Activated T-cell treated with anti-CD3 and anti-CD28 coated beads, Interleukin-2, amount 50 U/mL, for 4 hours (primary cell): ENCODE measurements around the gene EGR1. TPM values are rescaled to one million over a fixed set of nuclear protein-coding genes. Genes with fewer than 3 reads are reported as not detected.

Experiments used
- ATAC-seq, 2 donors: fragments of 200-7000 bp; cut with Tn5 transposase; one replicate each; pipeline ENCODE4 v1.10.0; 2021
- DNase-seq: peaks from one replicate; pipeline ENCODE4 v3.0.0-alpha.2; 2020
- H3K27me3 Mint-ChIP-seq: one replicate; pipeline ENCODE4 v1.8.0; 2021; ENCODE audit warnings: low read depth, mixed read lengths
- H3K36me3 Mint-ChIP-seq: one replicate; pipeline ENCODE4 v1.8.0; 2022; ENCODE audit warnings: mixed read lengths; ENCODE audit not compliant: insufficient read depth
- H3K4me1 Mint-ChIP-seq: one replicate; pipeline ENCODE4 v1.8.0; 2021; ENCODE audit warnings: low read depth, mixed read lengths
- H3K4me3 Mint-ChIP-seq: one replicate; pipeline ENCODE4 v1.8.0; 2021; ENCODE audit warnings: mild to moderate bottlenecking, moderate library complexity, mixed read lengths
- H3K9me3 Mint-ChIP-seq: one replicate; pipeline ENCODE4 v1.8.0; 2021; ENCODE audit warnings: mixed read lengths
- total RNA-seq, 3 donors: library from RNA; stranded (reverse); gene quantifications; one replicate each; pipeline ENCODE4 v1.2.1, GENCODE V29; 2021

Gene EGR1
- total RNA-seq, 3 donors from 2014 or later: 18.9 to 26.4 (median 20.0) TPM

DNA sequence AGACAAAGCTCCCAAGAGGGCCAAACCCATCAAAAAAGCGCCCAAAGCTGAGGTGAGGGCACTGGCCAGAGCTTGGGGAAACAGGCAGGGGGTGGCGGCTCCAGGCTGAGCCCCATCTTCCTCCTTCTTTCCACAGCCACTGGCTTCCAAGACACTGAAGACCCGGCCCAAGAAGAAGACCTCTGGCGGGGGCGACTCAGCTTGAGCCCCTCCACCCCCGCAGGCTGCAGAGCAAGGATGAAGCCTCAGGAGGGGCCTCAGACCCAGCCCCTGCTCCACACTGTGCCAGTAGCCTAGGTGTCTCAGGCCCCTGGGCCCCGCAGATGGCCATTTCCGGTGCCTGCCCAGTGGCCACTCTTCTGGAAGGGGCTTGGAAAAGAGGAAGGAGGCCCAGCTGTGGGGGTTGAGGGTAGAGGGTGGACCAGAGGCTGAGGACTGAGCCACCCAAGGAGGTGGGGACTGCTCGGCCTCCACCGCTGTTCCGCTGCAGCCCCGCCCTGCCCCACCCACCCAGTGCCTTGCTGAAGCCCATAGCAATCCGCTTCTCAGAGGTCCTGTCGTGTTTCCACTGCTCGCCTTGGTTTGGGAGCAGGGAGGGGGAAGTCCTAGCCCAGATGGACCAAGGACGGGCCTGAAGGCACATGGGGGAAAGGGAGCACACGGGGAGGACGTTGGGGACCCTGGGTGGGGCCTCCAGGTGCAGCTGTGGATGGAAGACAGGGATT lies 19.6 kb upstream of the EGR1 start:
- H3K4me1 Mint-ChIP-seq: peaks cover 6% of the 10 kb centered on the region
- DNase-seq (no peak), ATAC-seq (no peak)
- no peaks in the 10 kb centered on the region for H3K27me3 Mint-ChIP-seq
- no peaks in the 10 kb centered on the region for H3K9me3 Mint-ChIP-seq
- H3K36me3 Mint-ChIP-seq: no peaks in the 10 kb centered on the region
- no peak overlapping the region for H3K4me3 Mint-ChIP-seq

DNA sequence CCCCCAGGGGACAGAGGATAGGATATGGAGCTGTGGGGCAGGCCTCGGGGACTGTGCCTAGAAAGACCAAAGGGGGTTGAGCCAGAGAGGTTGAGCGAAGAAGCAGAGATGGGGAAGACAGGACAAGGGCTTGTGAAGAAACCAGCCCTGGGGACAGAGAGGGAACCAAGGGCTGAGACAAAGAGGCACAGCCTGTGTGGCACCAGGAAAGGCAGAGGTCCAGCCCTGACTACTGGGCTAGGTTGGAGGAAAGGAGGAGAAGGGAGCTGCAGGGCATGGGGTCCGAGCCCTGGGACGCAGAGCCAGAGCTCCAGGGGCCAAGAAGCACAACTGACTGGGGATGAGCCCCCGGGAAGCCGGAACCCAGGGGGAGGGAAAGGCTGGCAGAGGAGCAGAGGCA lies 17.2 kb upstream of the EGR1 start:
- no peaks in the 10 kb centered on the region for H3K9me3 Mint-ChIP-seq
- no peaks in the 10 kb centered on the region for H3K27me3 Mint-ChIP-seq
- no peaks in the 10 kb centered on the region for H3K36me3 Mint-ChIP-seq
- DNase-seq (no peak), ATAC-seq (no peak)
- no peak overlapping the region for H3K4me3 Mint-ChIP-seq
- peaks cover 6% of the 10 kb centered on the region for H3K4me1 Mint-ChIP-seq

DNA sequence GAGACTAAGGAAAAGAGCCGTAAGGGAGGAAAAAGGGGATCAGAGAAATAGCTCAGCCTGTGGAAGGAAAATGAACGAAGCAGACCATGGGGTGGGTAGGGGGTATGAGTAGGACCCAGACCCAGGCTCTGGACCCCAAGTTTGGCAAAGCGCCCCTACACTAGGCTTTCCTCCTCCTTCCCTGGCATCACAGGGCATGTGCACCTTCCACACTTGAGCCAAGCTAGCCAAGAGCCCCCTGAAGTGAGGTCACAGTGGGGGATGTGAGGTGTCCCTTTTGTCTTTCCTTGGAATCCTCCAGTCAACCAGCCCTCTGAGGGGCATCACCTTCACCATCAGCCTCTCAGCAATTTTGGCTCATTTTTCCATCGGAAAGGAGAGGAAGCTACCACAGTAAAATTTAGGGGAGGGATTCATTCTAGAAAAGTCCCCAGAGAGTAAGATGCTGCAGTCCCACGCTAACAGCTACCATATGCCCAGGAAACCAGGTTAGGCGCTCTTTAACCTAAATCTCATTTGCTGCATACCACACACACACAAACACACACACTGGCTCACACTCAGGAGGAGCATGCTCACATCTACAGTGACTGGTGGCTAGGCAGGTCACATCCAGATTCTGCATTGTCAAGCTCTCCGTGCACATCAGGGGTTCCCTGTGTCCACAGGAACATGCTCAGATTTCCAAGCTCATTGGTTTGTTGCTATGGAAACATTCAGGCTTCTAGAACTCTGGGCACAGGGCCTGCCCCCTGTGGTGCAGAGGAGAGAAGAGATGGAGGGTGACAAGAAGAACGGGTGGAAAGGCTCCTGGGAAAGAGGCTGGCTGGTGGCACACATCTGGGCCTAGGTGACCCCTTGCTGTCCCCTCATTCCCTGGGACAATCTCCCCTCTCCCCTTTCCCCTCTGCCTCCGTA lies 16.5 kb upstream of the EGR1 start:
- peaks cover 6% of the 10 kb centered on the region for H3K4me1 Mint-ChIP-seq
- H3K36me3 Mint-ChIP-seq: no peaks in the 10 kb centered on the region
- no peaks in the 10 kb centered on the region for H3K9me3 Mint-ChIP-seq
- DNase-seq (no peak), ATAC-seq (no peak)
- H3K27me3 Mint-ChIP-seq: no peaks in the 10 kb centered on the region
- H3K4me3 Mint-ChIP-seq: no peak overlapping the region

GRCh38 chr5:138449501-138450239 lies 15.6 kb upstream of the EGR1 start:
- peak; percentile 85 to 90 for ATAC-seq
- H3K4me3 Mint-ChIP-seq: no peak overlapping the region

DNA sequence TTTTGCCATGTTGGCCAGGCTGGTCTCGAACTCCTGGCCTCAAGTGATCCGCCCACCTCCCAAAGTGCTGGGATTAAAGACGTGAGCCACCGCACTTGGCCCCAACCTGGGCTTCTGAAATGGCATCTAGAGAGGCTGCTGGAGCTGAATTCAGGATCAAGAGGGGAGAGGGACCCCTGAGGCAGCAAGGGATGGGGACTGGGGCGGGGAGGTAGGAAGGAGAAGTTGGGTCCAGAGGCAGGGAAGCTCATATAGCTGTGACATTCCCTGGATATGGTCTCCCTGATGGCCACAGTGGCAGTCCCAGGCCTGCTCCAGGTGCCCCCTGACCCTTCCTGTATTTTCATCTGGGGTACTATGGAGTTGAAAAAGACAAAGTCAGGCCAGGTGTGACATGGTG lies 14.3 kb upstream of the EGR1 start:
- Mint-ChIP-seq H3K36me3 (no peaks in the 10 kb centered on the region), H3K4me3 (no peak overlapping the region), H3K4me1 (peaks cover 6% of the 10 kb centered on the region), H3K27me3 (no peaks in the 10 kb centered on the region), H3K9me3 (no peaks in the 10 kb centered on the region)
- no peak for ATAC-seq
- DNase-seq: no peak

More at GRCh38 chr5:138449501-138450239, 15.6 kb upstream of the EGR1 start:
- no peaks in the 10 kb centered on the region for H3K27me3 Mint-ChIP-seq
- H3K4me1 Mint-ChIP-seq: peaks cover 6% of the 10 kb centered on the region
- no peaks in the 10 kb centered on the region for H3K9me3 Mint-ChIP-seq
- DNase-seq: peak; percentile 79
- no peaks in the 10 kb centered on the region for H3K36me3 Mint-ChIP-seq

DNA sequence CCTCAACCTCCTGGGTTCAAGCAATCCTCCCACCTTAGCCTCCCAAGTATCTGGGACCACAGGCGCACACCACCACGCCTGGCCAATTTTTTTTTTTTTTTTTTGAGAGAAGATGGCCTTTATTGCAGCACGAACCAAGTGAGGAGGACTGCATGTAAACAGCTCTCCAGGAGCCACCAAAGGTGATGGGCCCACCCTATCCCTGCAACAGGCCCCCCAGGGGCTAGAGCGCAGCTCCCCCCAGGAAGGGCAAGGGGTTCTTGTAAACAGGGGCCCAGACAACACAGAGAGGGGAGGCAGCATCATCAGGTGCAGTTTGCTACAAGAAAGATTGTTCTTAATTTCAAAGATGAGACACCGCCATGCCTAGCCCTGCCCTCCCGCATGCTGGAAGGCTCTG lies 12.6 kb upstream of the EGR1 start:
- DNase-seq: no peak
- no peak overlapping the region for H3K4me3 Mint-ChIP-seq
- H3K4me1 Mint-ChIP-seq: peaks cover 8% of the 10 kb centered on the region
- no peaks in the 10 kb centered on the region for H3K27me3 Mint-ChIP-seq
- no peak for ATAC-seq
- H3K9me3 Mint-ChIP-seq: no peaks in the 10 kb centered on the region
- H3K36me3 Mint-ChIP-seq: no peaks in the 10 kb centered on the region

GRCh38 chr5:138453590-138453989 lies 11.7 kb upstream of the EGR1 start:
- H3K27me3 Mint-ChIP-seq: no peaks in the 10 kb centered on the region
- no peak for ATAC-seq
- H3K36me3 Mint-ChIP-seq: no peaks in the 10 kb centered on the region
- H3K9me3 Mint-ChIP-seq: no peaks in the 10 kb centered on the region
- H3K4me1 Mint-ChIP-seq: peaks cover 16% of the 10 kb centered on the region
- no peak for DNase-seq
- no peak overlapping the region for H3K4me3 Mint-ChIP-seq

DNA sequence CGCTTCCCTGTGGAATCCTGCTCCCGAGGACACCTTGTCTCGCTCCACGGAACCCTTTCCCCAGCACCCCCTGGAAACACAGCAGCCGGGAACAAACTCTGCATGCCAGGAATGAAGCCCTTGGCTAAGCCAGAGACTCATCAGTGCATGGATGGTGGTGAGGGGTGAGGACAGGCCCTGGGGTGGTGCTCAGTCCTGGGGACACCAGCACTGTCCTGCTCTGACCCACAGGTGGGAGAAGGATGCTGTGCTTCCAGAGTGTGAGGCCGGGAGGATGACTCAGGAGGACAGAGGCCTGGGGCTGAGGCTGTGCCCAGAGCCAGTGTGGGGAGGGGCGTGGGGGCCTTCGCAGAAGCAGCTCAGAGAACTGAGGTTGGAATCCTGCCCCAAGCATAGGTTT lies 11.2 kb upstream of the EGR1 start:
- H3K27me3 Mint-ChIP-seq: no peaks in the 10 kb centered on the region
- no peak overlapping the region for H3K4me3 Mint-ChIP-seq
- ATAC-seq (no peak), DNase-seq (no peak)
- H3K9me3 Mint-ChIP-seq: no peaks in the 10 kb centered on the region
- no peaks in the 10 kb centered on the region for H3K36me3 Mint-ChIP-seq
- peaks cover 21% of the 10 kb centered on the region for H3K4me1 Mint-ChIP-seq

- no peaks in the 10 kb centered on the region for H3K27me3 Mint-ChIP-seq
- no peaks in the 10 kb centered on the region for H3K36me3 Mint-ChIP-seq
- DNase-seq (no peak), ATAC-seq (no peak)
- H3K4me3 Mint-ChIP-seq: no peak overlapping the region
- H3K4me1 Mint-ChIP-seq: peaks cover 28% of the 10 kb centered on the region
- H3K9me3 Mint-ChIP-seq: no peaks in the 10 kb centered on the region
These were observed 9.9 kb upstream of the EGR1 start for GRCh38 chr5:138455232-138455930.

- ATAC-seq: no peak
- H3K27me3 Mint-ChIP-seq: no peaks in the 10 kb centered on the region
These were observed 7.6 kb upstream of the EGR1 start for GRCh38 chr5:138457531-138458275.

DNA sequence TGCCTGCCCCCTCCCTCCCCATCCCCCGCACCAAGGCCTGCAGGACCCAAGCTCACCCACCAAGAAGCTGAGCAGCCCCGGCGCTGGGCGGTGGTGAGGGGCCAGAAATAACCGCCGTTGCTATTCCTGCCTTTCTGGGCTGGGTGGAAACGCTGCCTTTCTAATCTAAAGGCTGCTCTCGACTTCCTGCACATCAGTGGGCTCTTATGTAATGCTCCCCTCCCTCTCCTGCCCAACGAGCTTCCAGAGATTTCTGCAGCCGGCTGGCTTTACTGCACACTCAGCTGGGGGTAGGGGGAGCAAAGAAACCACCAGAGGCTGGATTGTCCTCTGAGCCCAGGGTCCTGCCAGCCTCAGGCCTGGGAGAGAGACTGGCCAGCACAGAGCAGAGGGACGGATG lies 6.9 kb upstream of the EGR1 start:
- H3K9me3 Mint-ChIP-seq: no peaks in the 10 kb centered on the region
- H3K4me3 Mint-ChIP-seq: no peak overlapping the region
- no peak for DNase-seq
- no peaks in the 10 kb centered on the region for H3K36me3 Mint-ChIP-seq
- ATAC-seq: no peak
- H3K4me1 Mint-ChIP-seq: peaks cover 39% of the 10 kb centered on the region
- no peaks in the 10 kb centered on the region for H3K27me3 Mint-ChIP-seq

More at GRCh38 chr5:138457531-138458275, 7.6 kb upstream of the EGR1 start:
- Mint-ChIP-seq H3K36me3 (no peaks in the 10 kb centered on the region), H3K4me1 (peaks cover 39% of the 10 kb centered on the region), H3K4me3 (no peak overlapping the region), H3K9me3 (no peaks in the 10 kb centered on the region)
- DNase-seq: no peak

GRCh38 chr5:138458856-138459255 lies 6.4 kb upstream of the EGR1 start:
- no peaks in the 10 kb centered on the region for H3K27me3 Mint-ChIP-seq
- peak; percentile 13 to 19 for ATAC-seq
- H3K36me3 Mint-ChIP-seq: no peaks in the 10 kb centered on the region
- DNase-seq: no peak
- peaks cover 39% of the 10 kb centered on the region for H3K4me1 Mint-ChIP-seq
- no peaks in the 10 kb centered on the region for H3K9me3 Mint-ChIP-seq
- H3K4me3 Mint-ChIP-seq: peak overlapping the region; percentile 68

DNA sequence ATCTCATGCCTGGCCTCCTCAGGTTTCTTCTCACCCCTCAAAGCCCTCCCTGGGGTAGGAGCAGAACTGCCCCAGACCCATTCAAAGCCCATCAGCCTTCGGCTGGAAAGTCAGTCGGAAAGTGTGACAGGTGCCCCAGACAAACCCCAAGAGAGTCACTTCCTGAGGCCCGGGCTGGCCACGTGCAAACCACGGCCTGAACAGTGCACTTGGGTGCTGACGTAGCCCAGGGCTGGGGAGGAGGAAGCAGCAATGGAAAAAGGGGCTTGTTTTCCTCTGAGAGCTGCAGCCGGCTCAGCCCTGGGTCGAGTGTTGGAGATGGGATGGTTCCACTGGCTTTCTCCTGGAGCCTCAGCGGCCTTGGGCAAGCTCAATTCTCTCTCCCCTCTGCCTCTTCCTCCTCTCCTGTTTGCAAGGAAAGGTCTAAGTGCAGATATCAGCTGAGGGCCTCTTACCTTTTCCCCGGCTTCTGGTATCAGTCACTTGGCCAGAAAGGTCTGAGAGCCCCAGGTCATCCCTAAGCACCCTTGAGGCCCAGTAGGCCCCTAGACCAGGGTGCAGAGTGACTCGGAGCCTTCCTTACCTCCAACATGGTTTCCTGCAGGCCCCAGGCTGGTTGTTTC lies 5.9 kb upstream of the EGR1 start:
- peak overlapping the region; percentile 68 for H3K4me3 Mint-ChIP-seq
- peak; percentile 86 for DNase-seq
- H3K27me3 Mint-ChIP-seq: no peaks in the 10 kb centered on the region
- ATAC-seq: peak; percentile 65 to 72
- H3K9me3 Mint-ChIP-seq: no peaks in the 10 kb centered on the region
- H3K4me1 Mint-ChIP-seq: peaks cover 39% of the 10 kb centered on the region
- H3K36me3 Mint-ChIP-seq: no peaks in the 10 kb centered on the region
